ENCODE data around the gene IP6K3.
A peak's percentile ranks its signal among the peaks of the same experiment; 100 is the strongest.

Gene IP6K3

GRCh38 chr6:33781131-33781975, 34.6 kb upstream of the IP6K3 start:
- no peaks in the 10 kb centered on the region for H3K9me3 ChIP-seq (ENCODE audit: severe bottlenecking)
- H3K4me3 ChIP-seq (ENCODE audit: low read depth, low read length) = no peak overlapping the region
- no peaks in the 10 kb centered on the region for H3K27me3 ChIP-seq (ENCODE audit: insufficient read depth, low read depth, severe bottlenecking)
- H3K36me3 ChIP-seq = peaks cover 86% of the 10 kb centered on the region
- DNase-seq = no peak
- H3K27ac ChIP-seq = peak overlapping the region; percentile 13; the same call in 1 of the 2 replicates
- TF ChIP-seq CTCF (IDR thresholded peaks at IDR 0.05; ENCODE audit: low read depth, low read length) = no peak

- no peaks in the 10 kb centered on the region for H3K9me3 ChIP-seq (ENCODE audit: severe bottlenecking)
- no peaks in the 10 kb centered on the region for H3K27me3 ChIP-seq (ENCODE audit: insufficient read depth, low read depth, severe bottlenecking)
Observed at GRCh38 chr6:33779895-33780294, 33.2 kb upstream of the IP6K3 start.

GRCh38 chr6:33779290-33779689, 32.6 kb upstream of the IP6K3 start:
- peak overlapping the region; percentile 20 for H3K27ac ChIP-seq
- peaks cover 89% of the 10 kb centered on the region for H3K36me3 ChIP-seq
- DNase-seq = peak; percentile 91
- H3K9me3 ChIP-seq (ENCODE audit: severe bottlenecking) = no peaks in the 10 kb centered on the region
- peak; percentile 99 for TF ChIP-seq CTCF (IDR thresholded peaks at IDR 0.05; ENCODE audit: low read depth, low read length)
- H3K4me3 ChIP-seq (ENCODE audit: low read depth, low read length) = no peak overlapping the region
- H3K27me3 ChIP-seq (ENCODE audit: insufficient read depth, low read depth, severe bottlenecking) = no peaks in the 10 kb centered on the region

More at GRCh38 chr6:33779895-33780294, 33.2 kb upstream of the IP6K3 start:
- Histone ChIP-seq H3K36me3 (peaks cover 88% of the 10 kb centered on the region), H3K4me3 (ENCODE audit: low read depth, low read length) (no peak overlapping the region), H3K27ac (peak overlapping the region; percentile 20)
- DNase-seq = no peak
- no peak for TF ChIP-seq CTCF (IDR thresholded peaks at IDR 0.05; ENCODE audit: low read depth, low read length)

- Histone ChIP-seq H3K27me3 (ENCODE audit: insufficient read depth, low read depth, severe bottlenecking) (no peaks in the 10 kb centered on the region), H3K27ac (no peak overlapping the region; the same call in 1 of the 2 replicates), H3K9me3 (ENCODE audit: severe bottlenecking) (no peaks in the 10 kb centered on the region), H3K4me3 (ENCODE audit: low read depth, low read length) (no peak overlapping the region), H3K36me3 (peaks cover 86% of the 10 kb centered on the region)
- TF ChIP-seq CTCF (IDR thresholded peaks at IDR 0.05; ENCODE audit: low read depth, low read length) = no peak
- DNase-seq = no peak
Observed at GRCh38 chr6:33778444-33779121, 31.9 kb upstream of the IP6K3 start.

- peaks cover 86% of the 10 kb centered on the region for H3K36me3 ChIP-seq
- no peak for TF ChIP-seq CTCF (IDR thresholded peaks at IDR 0.05; ENCODE audit: low read depth, low read length)
- no peak for DNase-seq
- no peaks in the 10 kb centered on the region for H3K9me3 ChIP-seq (ENCODE audit: severe bottlenecking)
- H3K27ac ChIP-seq = peak overlapping the region; percentile 1
- no peak overlapping the region for H3K4me3 ChIP-seq (ENCODE audit: low read depth, low read length)
- H3K27me3 ChIP-seq (ENCODE audit: insufficient read depth, low read depth, severe bottlenecking) = no peaks in the 10 kb centered on the region
Observed at GRCh38 chr6:33777398-33778388, 31.0 kb upstream of the IP6K3 start.
